Panc1 (cell line): ENCODE results near the gene CDH23. TPM values are rescaled to one million over a fixed set of nuclear protein-coding genes. Genes with fewer than 3 reads are reported as not detected.

Experiments
- ATAC-seq: fragments of 200-7000 bp; cut with Tn5 transposase; 2 replicates; pipeline ENCODE4 v1.9.1; 2020; ENCODE audit warnings: mild to moderate bottlenecking, moderate library complexity
- BruUV-seq: library from RNA; stranded (reverse); fragments of 400-500 nt; replicated peaks from 2 replicates; lab custom pipeline; 2021; lab: Mats Ljungman, UMichigan
- CTCF ChIA-PET: fragments of 300-600 bp; sonication (Branson Sonifier 250); formaldehyde crosslinking; loops from one replicate; lab custom pipeline; 2022; ENCODE audit warnings: antibody characterized with exemption; lab: Charles Lee
- POLR2A ChIA-PET: fragments of 300-600 bp; sonication (Branson Sonifier 250); formaldehyde crosslinking; loops from one replicate; lab custom pipeline; 2022; ENCODE audit warnings: antibody characterized with exemption; lab: Charles Lee
- DNase-seq: peaks from one replicate; pipeline ENCODE4 v3.0.0-alpha.2; 2010; ENCODE audit warnings: low read depth, low spot score
- H3K27ac ChIP-seq: 2 replicates; pipeline ENCODE4 v1.5.1; 2011; ENCODE audit warnings: mild to moderate bottlenecking, low read length, inconsistent platforms
- H3K27me3 ChIP-seq: fragments of 200-500 bp; sonication (Bioruptor generic); 2 replicates; pipeline ENCODE4 v1.6.0; 2014; ENCODE audit warnings: low read length, inconsistent platforms; ENCODE audit not compliant: control insufficient read depth, insufficient read depth
- H3K36me3 ChIP-seq: fragments of 200-500 bp; sonication (Bioruptor generic); 2 replicates; pipeline ENCODE4 v1.5.1; 2014; ENCODE audit warnings: inconsistent platforms, mild to moderate bottlenecking, low read length, moderate library complexity; ENCODE audit not compliant: control insufficient read depth, insufficient read depth
- H3K4me1 ChIP-seq: 2 replicates; pipeline ENCODE4 v1.5.1; 2011; ENCODE audit warnings: inconsistent platforms, mild to moderate bottlenecking, low read length, moderate library complexity; ENCODE audit not compliant: control insufficient read depth, insufficient read depth
- H3K4me3 ChIP-seq, 2 experiments: 2 replicates each; pipeline ENCODE4 v1.5.1; 2011 to 2012; ENCODE audit warnings: low read depth in 2 of 2, low read length in 2 of 2, mild to moderate bottlenecking in 2 of 2, inconsistent platforms in 1 of 2, moderate library complexity in 1 of 2
- H3K9me3 ChIP-seq: fragments of 200-500 bp; sonication (Bioruptor generic); 2 replicates; pipeline ENCODE4 v1.5.1; 2014; ENCODE audit warnings: low read depth, mild to moderate bottlenecking, inconsistent platforms, low read length, moderate library complexity; ENCODE audit not compliant: control insufficient read depth, insufficient read depth
- CTCF ChIP-seq: fragments of 450-650 bp; IDR thresholded peaks from 2 replicates; pipeline ENCODE4 v1.5.1; 2017; ENCODE audit warnings: mild to moderate bottlenecking
- POLR2AphosphoS5 ChIP-seq: IDR thresholded peaks from 2 replicates; pipeline ENCODE4 v1.6.1; 2012; ENCODE audit warnings: mild to moderate bottlenecking, low read depth, low read length, moderate library complexity
- REST ChIP-seq, 2 experiments: IDR thresholded peaks; 2 replicates each; pipeline ENCODE4 v1.6.1; 2011 to 2012; ENCODE audit warnings: low read depth in 2 of 2, control low read depth in 1 of 2, low read length in 1 of 2, mild to moderate bottlenecking in 1 of 2, moderate library complexity in 1 of 2; ENCODE audit not compliant: insufficient read depth in 1 of 2
- SIN3A ChIP-seq: IDR thresholded peaks from 2 replicates; pipeline ENCODE4 v1.6.1; 2012; ENCODE audit warnings: low read depth, mild to moderate bottlenecking, low read length, moderate library complexity, borderline replicate concordance; ENCODE audit not compliant: insufficient read depth
- TCF7L2 ChIP-seq: IDR thresholded peaks from 2 replicates; pipeline ENCODE4 v1.6.1; 2011; ENCODE audit warnings: mild to moderate bottlenecking, low read depth, low read length, inconsistent platforms
- in situ Hi-C: cut with HindIII; loops from 2 replicates; pipeline ENCODE4 v1.10.0; 2016; ENCODE audit warnings: low sequenced_read_pairs, low pct_unique_long_range_greater_than_20kb
- intact Hi-C: fragments of 100-400 bp; cut with micrococcal nuclease; formaldehyde crosslinking; loops from one replicate; pipeline ENCODE4 v1.10.0; 2022; ENCODE audit not compliant: unreplicated experiment
- total RNA-seq: library from RNA; stranded (reverse); gene quantifications from one replicate; pipeline ENCODE4 v1.2.1, GENCODE V29; 2021; ENCODE audit not compliant: unreplicated experiment

CDH23 gene
- total RNA-seq, 1 experiment from 2014 or later, result 2.7 TPM

- ATAC-seq (no peak), DNase-seq (no peak)
- ChIA-PET POLR2A (no interaction called here), CTCF (interaction anchor here (0.5 to 2.5 kb wide), 6 partner anchors 10 to 393 kb away, joined by 3 to 7 read pairs (median 4); partner anchors contain the start of gene CDH23)
- TF ChIP-seq POLR2AphosphoS5, result no peak
- TF ChIP-seq SIN3A, result no peak
- no peak for TF ChIP-seq CTCF
- no peak for TF ChIP-seq TCF7L2
- no peak for TF ChIP-seq REST (IDR thresholded peaks at IDR 0.05; ENCODE audit: insufficient read depth in 1 of 2, low read depth in 2 of 2, low read length in 1 of 2)
- Histone ChIP-seq H3K4me1 (peaks cover 2% of the 10 kb centered on the region; the same call in 1 of the 2 replicates), H3K27ac (no peak overlapping the region), H3K36me3 (no peaks in the 10 kb centered on the region), H3K27me3 (no peaks in the 10 kb centered on the region), H3K4me3 (no peak overlapping the region), H3K9me3 (no peaks in the 10 kb centered on the region)
- in situ Hi-C loops, result no loop called here
- BruUV-seq, result no TSS peak
- intact Hi-C loops, result loop anchor here (10.0 kb wide), 1 partner anchor 108 kb away; no protein-coding TSS in a partner anchor
Observed at GRCh38 chr10:71706216-71707121, 309.7 kb downstream of the CDH23 start.

GRCh38 chr10:71707240-71707789 lies 310.6 kb downstream of the CDH23 start:
- ATAC-seq (no peak), DNase-seq (no peak)
- Histone ChIP-seq H3K27ac (no peak overlapping the region), H3K9me3 (no peaks in the 10 kb centered on the region), H3K27me3 (no peaks in the 10 kb centered on the region), H3K4me1 (peaks cover 2% of the 10 kb centered on the region; the same call in 1 of the 2 replicates), H3K4me3 (no peak overlapping the region), H3K36me3 (no peaks in the 10 kb centered on the region)
- in situ Hi-C loops, result no loop called here
- intact Hi-C loops, result loop anchor here (10.0 kb wide), 1 partner anchor 107 kb away; no protein-coding TSS in a partner anchor
- POLR2A ChIA-PET, result no interaction called here
- CTCF ChIA-PET, result interaction anchor here (0.8 to 2.5 kb wide), 4 partner anchors 9 to 404 kb away, joined by 3 to 9 read pairs (median 6); no protein-coding TSS in a partner anchor
- TF ChIP-seq CTCF (no peak), TCF7L2 (no peak), POLR2AphosphoS5 (no peak), SIN3A (no peak), REST (IDR thresholded peaks at IDR 0.05; ENCODE audit: insufficient read depth in 1 of 2, low read depth in 2 of 2, low read length in 1 of 2) (no peak)
- no TSS peak for BruUV-seq
